SH-SY5Y (cell line): ENCODE results near the gene HSPG2.
"Not testable (repeated sequence)": the region's sequence is repeated elsewhere in the genome, so short reads cannot be mapped to it uniquely, and the experiment has no call there.

Source experiments
- GATA2 ChIP-seq: IDR thresholded peaks from 2 replicates; pipeline ENCODE4 v1.6.1; 2011; ENCODE audit warnings: mild to moderate bottlenecking, low read depth, low read length
- GATA3 ChIP-seq: IDR thresholded peaks from 2 replicates; pipeline ENCODE4 v1.6.1; 2011; ENCODE audit warnings: low read depth, mild to moderate bottlenecking, low read length, moderate library complexity

The HSPG2 gene

GRCh38 chr1:21937034-21937371 lies at the start of gene HSPG2:
TSS of gene HSPG2 (minus strand) at chr1:21937310. CDS start at chr1:21937217, 93 bp downstream.
- no peak for TF ChIP-seq GATA2
- no peak for TF ChIP-seq GATA3

GRCh38 chr1:21976703-21977239 lies 39.7 kb upstream of the HSPG2 start, which contains the start of gene CELA3B:
TSS of gene CELA3B (plus strand) at chr1:21977022. CDS start at chr1:21977040, 18 bp downstream.
- not testable (repeated sequence) for TF ChIP-seq GATA2, GATA3

GRCh38 chr1:21966247-21967000 lies 29.3 kb upstream of the HSPG2 start:
- no peak for TF ChIP-seq GATA2
- TF ChIP-seq GATA3: no peak

GRCh38 chr1:21963477-21964217 lies 26.5 kb upstream of the HSPG2 start:
- TF ChIP-seq GATA3: no peak
- no peak for TF ChIP-seq GATA2

GRCh38 chr1:21961799-21962198 lies 24.7 kb upstream of the HSPG2 start:
- TF ChIP-seq GATA3 (no peak), GATA2 (no peak; the same call in 1 of the 2 replicates)

GRCh38 chr1:21961337-21961736 lies 24.2 kb upstream of the HSPG2 start:
- TF ChIP-seq GATA3 (no peak), GATA2 (peak; percentile 56)

- TF ChIP-seq GATA3 (no peak), GATA2 (no peak)
Measured at GRCh38 chr1:21956720-21957552, 19.8 kb upstream of the HSPG2 start.

GRCh38 chr1:21955501-21956281 lies 18.6 kb upstream of the HSPG2 start:
- TF ChIP-seq GATA3 (no peak), GATA2 (no peak)

- no peak for TF ChIP-seq GATA2
- no peak for TF ChIP-seq GATA3
Measured at GRCh38 chr1:21955058-21955457, 17.9 kb upstream of the HSPG2 start.

- no peak for TF ChIP-seq GATA2
- TF ChIP-seq GATA3: no peak
Measured at GRCh38 chr1:21952786-21953520, 15.8 kb upstream of the HSPG2 start.

- TF ChIP-seq GATA2: no peak
Measured at GRCh38 chr1:21951226-21951870, 14.2 kb upstream of the HSPG2 start.

GRCh38 chr1:21950734-21951133 lies 13.6 kb upstream of the HSPG2 start:
- TF ChIP-seq GATA2 (no peak), GATA3 (no peak)
